HepG2 (cell line): ENCODE data around the gene MAPK1. TPM values are rescaled to one million over a fixed set of nuclear protein-coding genes. Genes with fewer than 3 reads are reported as not detected.

Source experiments
- CEBPG ChIP-seq: IDR thresholded peaks from 2 replicates; pipeline ENCODE4 v1.6.1; 2016
- HOXA5 ChIP-seq: sonication (generic); formaldehyde crosslinking; IDR thresholded peaks from 2 replicates; pipeline ENCODE4 v1.4.0; 2020; ENCODE audit warnings: missing genetic modification reagents
- MLLT10 ChIP-seq: sonication (generic); formaldehyde crosslinking; IDR thresholded peaks from 2 replicates; pipeline ENCODE4 v1.4.0; 2020; ENCODE audit warnings: missing genetic modification reagents
- PAWR ChIP-seq: sonication (generic); formaldehyde crosslinking; IDR thresholded peaks from 2 replicates; pipeline ENCODE4 v1.4.0; 2020; ENCODE audit warnings: missing genetic modification reagents, mild to moderate bottlenecking, borderline replicate concordance
- POGK ChIP-seq: sonication (generic); formaldehyde crosslinking; conservative IDR thresholded peaks from 2 replicates; pipeline ENCODE4 v1.8.0; 2022; ENCODE audit warnings: mild to moderate bottlenecking, moderate library complexity, missing genetic modification reagents
- RAD21 ChIP-seq: fragments of 450-650 bp; formaldehyde crosslinking; IDR thresholded peaks from 2 replicates; pipeline ENCODE4 v1.5.0; 2020; ENCODE audit warnings: mild to moderate bottlenecking
- SIN3B ChIP-seq: fragments of 150-350 bp; IDR thresholded peaks from 2 replicates; pipeline ENCODE4 v1.6.1; 2014; ENCODE audit warnings: low read length
- TFAP4 ChIP-seq: sonication (generic); IDR thresholded peaks from 2 replicates; pipeline ENCODE4 v1.6.1; 2016; ENCODE audit warnings: low read depth, borderline replicate concordance
- ZKSCAN5 ChIP-seq: sonication (generic); formaldehyde crosslinking; IDR thresholded peaks from 2 replicates; pipeline ENCODE4 v1.5.1; 2020; ENCODE audit warnings: mild to moderate bottlenecking, missing genetic modification reagents
- ZKSCAN8 ChIP-seq: IDR thresholded peaks from 2 replicates; pipeline ENCODE4 v1.6.1; 2016; ENCODE audit warnings: borderline replicate concordance, missing genetic modification reagents, missing compliant biosample characterization
- ZNF10 ChIP-seq: sonication (generic); formaldehyde crosslinking; IDR thresholded peaks from 2 replicates; pipeline ENCODE4 v1.4.0; 2020; ENCODE audit warnings: mild to moderate bottlenecking, low read depth, missing genetic modification reagents, borderline replicate concordance
- ZNF260 ChIP-seq: sonication (generic); formaldehyde crosslinking; IDR thresholded peaks from 2 replicates; pipeline ENCODE4 v1.4.0; 2020; ENCODE audit warnings: missing genetic modification reagents, low read depth, mild to moderate bottlenecking, borderline replicate concordance
- ZNF343 ChIP-seq: sonication (generic); formaldehyde crosslinking; IDR thresholded peaks from 2 replicates; pipeline ENCODE4 v1.4.0; 2020; ENCODE audit warnings: mild to moderate bottlenecking, missing genetic modification reagents
- ZNF362 ChIP-seq: sonication (generic); formaldehyde crosslinking; IDR thresholded peaks from 2 replicates; pipeline ENCODE4 v1.4.0; 2020; ENCODE audit warnings: missing genetic modification reagents, mild to moderate bottlenecking, borderline replicate concordance
- ZNF546 ChIP-seq: sonication (generic); formaldehyde crosslinking; conservative IDR thresholded peaks from 2 replicates; pipeline ENCODE4 v1.8.1; 2023; ENCODE audit warnings: mild to moderate bottlenecking, missing genetic modification reagents
- ZNF782 ChIP-seq: sonication (generic); formaldehyde crosslinking; IDR thresholded peaks from 2 replicates; pipeline ENCODE4 v1.4.0; 2020; ENCODE audit warnings: missing genetic modification reagents, mild to moderate bottlenecking, borderline replicate concordance
- ZNF878 ChIP-seq: sonication (generic); formaldehyde crosslinking; IDR thresholded peaks from 2 replicates; pipeline ENCODE4 v1.8.1; 2023; ENCODE audit warnings: mild to moderate bottlenecking, missing genetic modification reagents, moderate library complexity
- ZNF879 ChIP-seq: sonication (generic); formaldehyde crosslinking; IDR thresholded peaks from 2 replicates; pipeline ENCODE4 v1.8.1; 2023; ENCODE audit warnings: missing genetic modification reagents
- polyA plus RNA-seq, 8 experiments: library from polyadenylated mRNA; depleted of rRNA in 3 of 8; stranded (reverse) in 7 of 8; unstranded in 1 of 8; fragments of >200 nt; fragmentation: Illumina TruSeq in 4 of 8; extraction: Trizol in 4 of 8; gene quantifications; 2 replicates each; pipeline versions ENCODE4 v1.2.1 to v1.2.3, GENCODE V29; 2011 to 2016; ENCODE audit warnings: low read depth in 4 of 8, missing spikeins in 1 of 8, mixed read lengths in 1 of 8; ENCODE audit not compliant: insufficient read depth in 1 of 8
- total RNA-seq, 5 experiments: library from RNA; depleted of rRNA; stranded (reverse); fragments of >200 nt; fragmentation: Illumina TruSeq; extraction: Trizol; gene quantifications; 2 replicates each; pipeline ENCODE4 v1.2.3, GENCODE V29; 2016; ENCODE audit warnings: low read depth in 1 of 5
- TF ChIP-seq, protein P1 (sequence below): sonication (generic); formaldehyde crosslinking; IDR thresholded peaks from 2 replicates; pipeline ENCODE4 v1.8.0; 2022; ENCODE audit warnings: missing genetic modification reagents, mild to moderate bottlenecking, moderate library complexity, borderline replicate concordance
- TF ChIP-seq, protein P2 (sequence below): sonication (generic); formaldehyde crosslinking; IDR thresholded peaks from 2 replicates; pipeline ENCODE4 v1.5.0; 2020; ENCODE audit warnings: missing genetic modification reagents
- TF ChIP-seq, protein P3 (sequence below): sonication (generic); formaldehyde crosslinking; IDR thresholded peaks from 2 replicates; pipeline ENCODE4 v1.4.0; 2020; ENCODE audit warnings: missing genetic modification reagents

The MAPK1 gene
- total and polyA plus RNA-seq, 2 of the 13 experiments (the other 11 are each of a cell fraction or from before 2014, with no cell fraction given) = 107 to 114 TPM

DNA sequence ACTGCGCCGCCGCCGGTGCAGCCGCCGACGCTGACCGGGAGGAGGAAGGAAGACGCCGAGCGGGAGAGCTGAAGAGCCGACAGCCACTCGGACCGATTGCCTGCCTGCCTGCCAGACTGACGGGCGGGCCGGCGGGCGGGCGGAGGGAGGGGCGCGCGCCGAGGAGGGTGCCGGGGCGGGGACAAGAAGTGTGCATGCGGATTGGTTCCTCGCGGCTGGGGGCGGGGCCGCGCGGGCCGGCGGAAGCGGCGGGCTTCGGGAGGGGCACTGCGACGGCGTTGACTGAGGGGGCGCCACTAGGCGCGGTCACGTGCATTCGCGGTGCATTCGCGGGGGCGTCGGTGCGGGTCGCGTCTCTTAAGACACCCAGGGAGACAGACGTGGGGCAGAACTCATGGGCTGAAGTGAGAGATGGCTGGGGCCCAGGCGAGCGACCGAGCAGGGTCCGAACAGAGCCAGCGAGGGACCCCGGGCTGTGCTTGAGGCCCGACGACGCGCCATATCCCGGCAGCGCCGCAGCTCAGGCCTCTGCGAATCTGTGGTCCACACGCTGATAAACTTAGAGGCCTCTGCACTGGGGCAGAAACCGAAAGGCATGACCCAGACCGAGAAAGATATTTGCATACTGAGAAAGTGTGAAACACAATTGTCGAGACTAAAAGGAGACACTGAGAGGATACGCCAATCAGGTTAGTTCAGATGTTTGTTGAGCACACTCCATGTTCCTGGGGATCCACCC lies at the start of gene MAPK1 (continued):
- TF ChIP-seq ZKSCAN5 (CRISPR knock-in tag) (no peak), ZNF878 (0 out of 2 replicates have a peak, but pooled peaks have one; percentile 41), ZNF343 (CRISPR knock-in tag) (no peak; the same call in 1 of the 2 replicates), ZNF362 (CRISPR knock-in tag) (no peak; the same call in 1 of the 2 replicates), POGK (CRISPR knock-in tag) (peak; percentile 94), MLLT10 (CRISPR knock-in tag) (no peak), ZNF879 (peak; percentile 66; the same call in 1 of the 2 replicates), ZNF260 (no peak), SIN3B (no peak), HOXA5 (CRISPR knock-in tag) (peak; percentile 79; the same call in 1 of the 2 replicates), ZNF546 (CRISPR knock-in tag) (peak; percentile 90), CEBPG (no peak), RAD21 (CRISPR knock-in tag) (peak; percentile 52; the same call in 1 of the 2 replicates), TFAP4 (no peak; the same call in 1 of the 2 replicates), PAWR (CRISPR knock-in tag) (no peak), ZKSCAN8 (CRISPR knock-in tag) (no peak), ZNF782 (no peak), ZNF10 (CRISPR knock-in tag) (no peak)
- TF ChIP-seq, protein P1, sequence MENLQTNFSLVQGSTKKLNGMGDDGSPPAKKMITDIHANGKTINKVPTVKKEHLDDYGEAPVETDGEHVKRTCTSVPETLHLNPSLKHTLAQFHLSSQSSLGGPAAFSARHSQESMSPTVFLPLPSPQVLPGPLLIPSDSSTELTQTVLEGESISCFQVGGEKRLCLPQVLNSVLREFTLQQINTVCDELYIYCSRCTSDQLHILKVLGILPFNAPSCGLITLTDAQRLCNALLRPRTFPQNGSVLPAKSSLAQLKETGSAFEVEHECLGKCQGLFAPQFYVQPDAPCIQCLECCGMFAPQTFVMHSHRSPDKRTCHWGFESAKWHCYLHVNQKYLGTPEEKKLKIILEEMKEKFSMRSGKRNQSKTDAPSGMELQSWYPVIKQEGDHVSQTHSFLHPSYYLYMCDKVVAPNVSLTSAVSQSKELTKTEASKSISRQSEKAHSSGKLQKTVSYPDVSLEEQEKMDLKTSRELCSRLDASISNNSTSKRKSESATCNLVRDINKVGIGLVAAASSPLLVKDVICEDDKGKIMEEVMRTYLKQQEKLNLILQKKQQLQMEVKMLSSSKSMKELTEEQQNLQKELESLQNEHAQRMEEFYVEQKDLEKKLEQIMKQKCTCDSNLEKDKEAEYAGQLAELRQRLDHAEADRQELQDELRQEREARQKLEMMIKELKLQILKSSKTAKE (CRISPR knock-in tag) = peak; percentile 81
- TF ChIP-seq, protein P2, sequence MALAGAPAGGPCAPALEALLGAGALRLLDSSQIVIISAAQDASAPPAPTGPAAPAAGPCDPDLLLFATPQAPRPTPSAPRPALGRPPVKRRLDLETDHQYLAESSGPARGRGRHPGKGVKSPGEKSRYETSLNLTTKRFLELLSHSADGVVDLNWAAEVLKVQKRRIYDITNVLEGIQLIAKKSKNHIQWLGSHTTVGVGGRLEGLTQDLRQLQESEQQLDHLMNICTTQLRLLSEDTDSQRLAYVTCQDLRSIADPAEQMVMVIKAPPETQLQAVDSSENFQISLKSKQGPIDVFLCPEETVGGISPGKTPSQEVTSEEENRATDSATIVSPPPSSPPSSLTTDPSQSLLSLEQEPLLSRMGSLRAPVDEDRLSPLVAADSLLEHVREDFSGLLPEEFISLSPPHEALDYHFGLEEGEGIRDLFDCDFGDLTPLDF (CRISPR knock-in tag) = peak; percentile 60; the same call in 1 of the 2 replicates
- TF ChIP-seq, protein P3, sequence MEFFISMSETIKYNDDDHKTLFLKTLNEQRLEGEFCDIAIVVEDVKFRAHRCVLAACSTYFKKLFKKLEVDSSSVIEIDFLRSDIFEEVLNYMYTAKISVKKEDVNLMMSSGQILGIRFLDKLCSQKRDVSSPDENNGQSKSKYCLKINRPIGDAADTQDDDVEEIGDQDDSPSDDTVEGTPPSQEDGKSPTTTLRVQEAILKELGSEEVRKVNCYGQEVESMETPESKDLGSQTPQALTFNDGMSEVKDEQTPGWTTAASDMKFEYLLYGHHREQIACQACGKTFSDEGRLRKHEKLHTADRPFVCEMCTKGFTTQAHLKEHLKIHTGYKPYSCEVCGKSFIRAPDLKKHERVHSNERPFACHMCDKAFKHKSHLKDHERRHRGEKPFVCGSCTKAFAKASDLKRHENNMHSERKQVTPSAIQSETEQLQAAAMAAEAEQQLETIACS (CRISPR knock-in tag) = peak; percentile 73
